Measurements from ENCODE around the gene ZCCHC2.

DNA sequence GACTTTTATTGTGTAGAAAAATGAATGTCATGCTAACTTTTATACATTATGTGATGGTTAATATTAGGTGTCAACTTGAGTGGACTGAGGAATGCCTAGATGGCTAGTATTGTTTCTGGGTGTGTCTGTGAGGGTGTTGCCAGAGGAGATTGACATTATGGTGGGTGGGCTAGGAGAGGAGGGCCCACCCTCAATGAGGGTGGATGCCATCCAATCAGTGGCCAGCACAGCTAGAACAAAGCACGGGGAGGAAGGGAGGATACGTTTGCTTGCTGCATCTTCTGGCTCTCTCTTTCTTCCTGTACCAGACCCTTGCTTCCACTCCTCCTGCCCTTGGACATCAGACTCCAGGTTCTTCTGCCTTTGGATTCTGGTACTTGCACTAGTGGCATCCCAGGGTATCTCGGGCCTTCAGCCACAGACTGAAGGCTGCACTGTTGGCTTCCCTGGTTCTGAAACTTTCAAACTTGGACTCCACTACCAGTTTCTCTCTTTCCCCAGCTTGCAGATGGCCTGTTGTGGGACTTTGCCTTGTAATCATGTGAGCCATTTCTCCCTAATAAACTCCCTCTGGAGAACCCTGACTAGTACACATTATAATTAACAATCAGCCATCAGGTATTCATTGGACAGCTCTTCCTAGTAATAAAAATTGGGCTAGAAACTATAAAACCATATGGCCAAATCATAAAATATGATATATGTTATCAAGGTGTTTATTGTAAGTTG is 31.7 kb upstream of the ZCCHC2 start:
- TF ChIP-seq, protein P1, sequence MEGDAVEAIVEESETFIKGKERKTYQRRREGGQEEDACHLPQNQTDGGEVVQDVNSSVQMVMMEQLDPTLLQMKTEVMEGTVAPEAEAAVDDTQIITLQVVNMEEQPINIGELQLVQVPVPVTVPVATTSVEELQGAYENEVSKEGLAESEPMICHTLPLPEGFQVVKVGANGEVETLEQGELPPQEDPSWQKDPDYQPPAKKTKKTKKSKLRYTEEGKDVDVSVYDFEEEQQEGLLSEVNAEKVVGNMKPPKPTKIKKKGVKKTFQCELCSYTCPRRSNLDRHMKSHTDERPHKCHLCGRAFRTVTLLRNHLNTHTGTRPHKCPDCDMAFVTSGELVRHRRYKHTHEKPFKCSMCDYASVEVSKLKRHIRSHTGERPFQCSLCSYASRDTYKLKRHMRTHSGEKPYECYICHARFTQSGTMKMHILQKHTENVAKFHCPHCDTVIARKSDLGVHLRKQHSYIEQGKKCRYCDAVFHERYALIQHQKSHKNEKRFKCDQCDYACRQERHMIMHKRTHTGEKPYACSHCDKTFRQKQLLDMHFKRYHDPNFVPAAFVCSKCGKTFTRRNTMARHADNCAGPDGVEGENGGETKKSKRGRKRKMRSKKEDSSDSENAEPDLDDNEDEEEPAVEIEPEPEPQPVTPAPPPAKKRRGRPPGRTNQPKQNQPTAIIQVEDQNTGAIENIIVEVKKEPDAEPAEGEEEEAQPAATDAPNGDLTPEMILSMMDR (IDR thresholded peaks at IDR 0.05; ENCODE audit: low read length) = no peak
- TF ChIP-seq EZH2 (IDR thresholded peaks at IDR 0.05; ENCODE audit: borderline replicate concordance, low read length) = no peak

Data from OCI-LY1 (cell line).